GM19372 (cell line): Measurements from ENCODE around the gene ZNF606.

Source experiments
- ATAC-seq: cut with Tn5 transposase; IDR thresholded peaks from one replicate; pipeline ENCODE4 v1.9.1; 2021; ENCODE audit warnings: mild to moderate bottlenecking, low read depth, moderate library complexity; ENCODE audit not compliant: unreplicated experiment

Gene ZNF606

DNA sequence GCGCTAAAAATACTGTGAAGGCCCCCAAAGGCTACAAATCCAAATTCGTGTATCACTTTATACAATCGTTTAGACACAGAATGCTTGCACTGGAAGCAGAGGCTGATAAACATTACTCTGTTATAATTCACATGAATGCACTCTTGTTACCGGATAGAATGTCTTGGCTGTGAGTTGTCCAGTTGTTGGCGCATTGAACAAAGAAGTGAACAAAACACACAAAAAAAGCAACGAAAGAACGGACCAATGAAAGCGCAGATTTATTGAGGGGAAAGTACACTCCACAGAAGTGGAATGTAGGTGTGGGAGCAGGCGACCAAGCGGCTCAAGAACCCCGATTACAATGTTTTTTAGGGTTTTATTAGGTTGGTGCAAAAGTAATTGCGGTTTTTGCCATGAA lies 66.9 kb downstream of the ZNF606 start:
- no peak for ATAC-seq

DNA sequence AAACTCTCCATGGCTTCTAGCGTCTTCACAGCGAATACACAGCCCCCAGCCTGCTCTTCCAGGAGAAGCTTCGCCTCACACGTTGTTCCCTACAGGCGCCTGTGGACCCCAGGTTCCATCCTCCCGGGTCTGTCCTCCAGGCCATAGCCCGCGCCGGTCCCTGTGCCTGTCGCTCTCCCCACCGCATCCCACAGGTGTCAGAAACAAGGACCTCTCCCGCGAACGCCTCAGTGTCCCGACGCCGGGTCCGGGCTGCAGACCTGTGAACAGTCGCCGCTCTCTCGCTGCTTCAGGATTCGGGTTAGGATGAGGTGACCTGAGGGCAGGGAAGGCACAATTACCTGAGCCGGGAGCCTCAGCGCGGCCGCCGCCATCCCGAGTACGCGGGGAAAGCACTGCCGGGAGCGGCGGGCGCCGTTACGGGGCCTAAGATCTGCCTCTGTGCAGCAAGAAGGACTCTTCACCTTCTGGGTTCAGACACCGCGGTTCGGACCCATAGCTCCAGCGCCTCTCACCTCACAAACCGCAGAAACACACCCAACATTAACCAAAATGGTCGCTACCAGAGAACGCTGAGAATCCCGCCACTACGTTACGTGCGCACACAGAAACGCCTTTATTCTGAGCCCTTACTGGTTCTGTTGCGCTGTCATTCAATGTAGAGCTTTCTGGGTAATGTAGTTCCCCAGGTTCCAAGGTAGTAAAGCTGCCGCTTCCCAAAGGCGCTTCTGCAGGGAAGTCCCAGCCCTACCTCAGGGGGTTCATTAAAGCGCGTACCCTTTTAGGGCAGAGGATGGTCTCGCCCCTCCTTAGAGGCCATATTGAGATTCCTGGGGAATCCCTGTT lies 67.6 kb downstream of the ZNF606 start, which contains the start of gene ZNF418:
Gene ZNF418 (minus strand): TSS at position 583 of the 846 bp plus-strand sequence. CDS start 1,580 bp downstream, outside the sequence.
- ATAC-seq = peak; percentile 85

DNA sequence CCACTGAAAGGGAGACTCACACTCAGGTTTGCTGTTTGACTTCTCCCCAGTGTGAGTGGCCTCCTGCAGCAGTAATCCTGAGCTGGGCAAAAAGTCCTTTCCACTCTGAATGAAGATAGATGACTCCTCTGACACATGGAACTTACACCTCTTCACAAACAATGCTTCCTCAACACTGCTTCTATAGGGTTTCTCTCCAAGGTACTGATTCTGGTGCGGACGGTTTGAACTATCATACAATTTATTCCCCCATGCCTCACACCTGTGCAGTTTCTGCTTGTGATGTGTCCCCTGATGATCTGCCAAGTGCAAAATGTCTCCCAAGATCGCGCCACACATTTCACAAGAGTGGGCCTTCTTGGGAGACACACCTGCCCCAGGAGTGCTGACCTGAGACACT lies 75.0 kb downstream of the ZNF606 start:
- no peak for ATAC-seq
